OCI-LY3 (cell line): ENCODE results near the gene MORN2.

Experiments used
- CTCF ChIP-seq: fragments of 200-600, 300-600 bp; sonication (generic); IDR thresholded peaks from 2 replicates; pipeline ENCODE4 v1.5.1; 2014; ENCODE audit warnings: antibody characterized with exemption, low read length, low read depth
- EZH2phosphoT487 ChIP-seq: fragments of 200-600 bp; shearing (Covaris generic); IDR thresholded peaks from 2 replicates; pipeline ENCODE4 v1.6.1; 2018; ENCODE audit warnings: antibody characterized with exemption, mixed run types, low read depth

- TF ChIP-seq EZH2phosphoT487 (no peak), CTCF (no peak)
These were observed 11.6 kb downstream of the MORN2 start for GRCh38 chr2:38887347-38887746.
